HS-5 (cell line): ENCODE results near the gene SPAG5.
A peak's percentile ranks its signal among the peaks of the same experiment; 100 is the strongest.

Experiments used
- DNase-seq: peaks from one replicate; pipeline ENCODE4 v3.0.0-alpha.2; 2012; ENCODE audit warnings: low read depth

The SPAG5 gene

GRCh38 chr17:28571361-28572122, 27.3 kb downstream of the SPAG5 start, which contains the start of gene PIGS:
Gene PIGS, minus strand, starts transcription at chr17:28571524. Its CDS starts 28 bp downstream, at chr17:28571496.
- peak; percentile 60 for DNase-seq

- no peak for DNase-seq
Measured at GRCh38 chr17:28570716-28571360, 28.0 kb downstream of the SPAG5 start.

GRCh38 chr17:28569446-28569845, 29.4 kb downstream of the SPAG5 start:
- DNase-seq: no peak

GRCh38 chr17:28567604-28568003, 31.2 kb downstream of the SPAG5 start:
- no peak for DNase-seq

- no peak for DNase-seq
Measured at GRCh38 chr17:28563475-28563874, 35.4 kb downstream of the SPAG5 start.

- DNase-seq: no peak
Measured at GRCh38 chr17:28555022-28555421, 43.8 kb downstream of the SPAG5 start.

- DNase-seq: no peak
Measured at GRCh38 chr17:28554565-28554964, 44.3 kb downstream of the SPAG5 start.

GRCh38 chr17:28553000-28553505, 45.8 kb downstream of the SPAG5 start:
- no peak for DNase-seq

GRCh38 chr17:28552176-28552999, 46.4 kb downstream of the SPAG5 start, which contains the start of gene UNC119:
Gene UNC119, minus strand, starts transcription at chr17:28552624. Its CDS starts 67 bp downstream, at chr17:28552557.
- DNase-seq: no peak

GRCh38 chr17:28551421-28552175, 47.2 kb downstream of the SPAG5 start:
- DNase-seq: no peak

GRCh38 chr17:28550858-28551257, 48.0 kb downstream of the SPAG5 start:
- DNase-seq: no peak

GRCh38 chr17:28549236-28550132, 49.3 kb downstream of the SPAG5 start:
- DNase-seq: no peak

GRCh38 chr17:28548417-28549130, 50.3 kb downstream of the SPAG5 start:
- no peak for DNase-seq

- no peak for DNase-seq
Measured at GRCh38 chr17:28547623-28548416, 51.0 kb downstream of the SPAG5 start.

- no peak for DNase-seq
Measured at GRCh38 chr17:28547096-28547622, 51.7 kb downstream of the SPAG5 start.

GRCh38 chr17:28545787-28546415, 52.9 kb downstream of the SPAG5 start:
- no peak for DNase-seq

GRCh38 chr17:28545141-28545503, 53.7 kb downstream of the SPAG5 start:
- no peak for DNase-seq

- no peak for DNase-seq
Measured at GRCh38 chr17:28544402-28545140, 54.3 kb downstream of the SPAG5 start.
